Measurements from ENCODE around the gene PCDHGB7. TPM values are rescaled to one million over a fixed set of nuclear protein-coding genes. Genes with fewer than 3 reads are reported as not detected.
"Not testable (repeated sequence)": the region's sequence is repeated elsewhere in the genome, so short reads cannot be mapped to it uniquely, and the experiment has no call there.

Gene PCDHGB7
- total RNA-seq, 1 experiment from 2014 or later = 10.5 TPM

DNA sequence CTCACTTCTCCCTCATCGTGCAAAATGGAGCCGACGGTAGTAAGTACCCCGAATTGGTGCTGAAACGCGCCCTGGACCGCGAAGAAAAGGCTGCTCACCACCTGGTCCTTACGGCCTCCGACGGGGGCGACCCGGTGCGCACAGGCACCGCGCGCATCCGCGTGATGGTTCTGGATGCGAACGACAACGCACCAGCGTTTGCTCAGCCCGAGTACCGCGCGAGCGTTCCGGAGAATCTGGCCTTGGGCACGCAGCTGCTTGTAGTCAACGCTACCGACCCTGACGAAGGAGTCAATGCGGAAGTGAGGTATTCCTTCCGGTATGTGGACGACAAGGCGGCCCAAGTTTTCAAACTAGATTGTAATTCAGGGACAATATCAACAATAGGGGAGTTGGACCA is 13.8 kb downstream of the PCDHGB7 start:
- Mint-ChIP-seq H3K27ac (no peak overlapping the region), H3K36me3 (peaks cover 66% of the 10 kb centered on the region), H3K27me3 (ENCODE audit: low read depth) (no peaks in the 10 kb centered on the region), H3K4me3 (no peak overlapping the region), H3K9me3 (peaks cover 56% of the 10 kb centered on the region), H3K4me1 (no peaks in the 10 kb centered on the region)
- ChIA-PET POLR2A (no interaction called here), CTCF (interaction anchor here (0.9 to 2.7 kb wide), 18 partner anchors 9 to 197 kb away, joined by 3 to 28 read pairs (median 8); partner anchors contain the start of genes PCDHGA10, PCDHGA11, PCDHGA2 and PCDHGA4)
- no peak for DNase-seq (ENCODE audit: low spot score)
- TF ChIP-seq, protein P1, sequence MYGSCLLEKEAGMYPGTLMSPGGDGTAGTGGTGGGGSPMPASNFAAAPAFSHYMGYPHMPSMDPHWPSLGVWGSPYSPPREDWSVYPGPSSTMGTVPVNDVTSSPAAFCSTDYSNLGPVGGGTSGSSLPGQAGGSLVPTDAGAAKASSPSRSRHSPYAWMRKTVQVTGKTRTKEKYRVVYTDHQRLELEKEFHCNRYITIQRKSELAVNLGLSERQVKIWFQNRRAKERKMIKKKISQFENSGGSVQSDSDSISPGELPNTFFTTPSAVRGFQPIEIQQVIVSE (CRISPR knock-in tag; IDR thresholded peaks at IDR 0.05; ENCODE audit: borderline replicate concordance) = no peak
- TF ChIP-seq ZNF423 (CRISPR knock-in tag; IDR thresholded peaks at IDR 0.05) (no peak), TEAD4 (CRISPR knock-in tag; IDR thresholded peaks at IDR 0.05) (no peak)
- TF ChIP-seq, protein P2, sequence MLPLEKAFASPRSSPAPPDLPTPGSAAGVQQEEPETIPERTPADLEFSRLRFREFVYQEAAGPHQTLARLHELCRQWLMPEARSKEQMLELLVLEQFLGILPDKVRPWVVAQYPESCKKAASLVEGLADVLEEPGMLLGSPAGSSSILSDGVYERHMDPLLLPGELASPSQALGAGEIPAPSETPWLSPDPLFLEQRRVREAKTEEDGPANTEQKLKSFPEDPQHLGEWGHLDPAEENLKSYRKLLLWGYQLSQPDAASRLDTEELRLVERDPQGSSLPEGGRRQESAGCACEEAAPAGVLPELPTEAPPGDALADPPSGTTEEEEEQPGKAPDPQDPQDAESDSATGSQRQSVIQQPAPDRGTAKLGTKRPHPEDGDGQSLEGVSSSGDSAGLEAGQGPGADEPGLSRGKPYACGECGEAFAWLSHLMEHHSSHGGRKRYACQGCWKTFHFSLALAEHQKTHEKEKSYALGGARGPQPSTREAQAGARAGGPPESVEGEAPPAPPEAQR (CRISPR knock-in tag; IDR thresholded peaks at IDR 0.05) = no peak
- TF ChIP-seq, protein P3, sequence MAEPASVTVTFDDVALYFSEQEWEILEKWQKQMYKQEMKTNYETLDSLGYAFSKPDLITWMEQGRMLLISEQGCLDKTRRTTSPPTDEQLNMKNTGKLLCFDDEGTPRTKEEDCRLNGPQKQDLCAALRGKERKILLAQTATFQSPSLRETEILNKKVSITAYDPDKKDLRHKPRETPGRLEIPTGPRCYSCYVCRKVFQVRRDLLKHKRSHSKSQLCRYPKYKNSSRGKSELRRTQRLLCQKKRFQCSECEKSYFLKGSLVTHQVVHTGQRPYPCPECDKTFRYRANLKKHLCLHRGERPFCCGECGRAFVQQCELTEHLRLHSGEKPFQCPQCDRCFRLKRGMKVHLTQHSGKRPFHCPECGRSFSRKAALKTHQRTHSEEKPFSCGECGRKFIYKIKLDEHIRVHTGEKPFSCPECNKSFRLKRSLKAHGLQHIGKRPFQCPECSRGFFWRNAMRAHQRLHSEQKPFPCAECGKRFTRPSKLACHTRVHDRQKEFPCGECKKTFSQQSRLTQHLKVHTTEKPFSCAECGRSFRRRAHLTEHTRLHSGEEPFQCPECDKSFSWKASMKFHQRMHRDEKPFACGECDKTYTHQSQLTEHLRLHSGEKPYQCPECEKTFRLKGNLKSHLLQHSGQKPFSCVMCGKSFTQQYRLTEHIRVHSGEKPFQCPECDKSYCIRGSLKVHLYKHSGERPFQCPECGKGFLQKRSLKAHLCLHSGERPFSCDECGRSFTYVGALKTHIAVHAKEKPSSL (CRISPR knock-in tag; conservative IDR thresholded peaks at IDR 0.05) = no peak
- TF ChIP-seq, protein P4, sequence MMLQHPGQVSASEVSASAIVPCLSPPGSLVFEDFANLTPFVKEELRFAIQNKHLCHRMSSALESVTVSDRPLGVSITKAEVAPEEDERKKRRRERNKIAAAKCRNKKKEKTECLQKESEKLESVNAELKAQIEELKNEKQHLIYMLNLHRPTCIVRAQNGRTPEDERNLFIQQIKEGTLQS (CRISPR knock-in tag; conservative IDR thresholded peaks at IDR 0.05) = no peak
- TF ChIP-seq, protein P5, sequence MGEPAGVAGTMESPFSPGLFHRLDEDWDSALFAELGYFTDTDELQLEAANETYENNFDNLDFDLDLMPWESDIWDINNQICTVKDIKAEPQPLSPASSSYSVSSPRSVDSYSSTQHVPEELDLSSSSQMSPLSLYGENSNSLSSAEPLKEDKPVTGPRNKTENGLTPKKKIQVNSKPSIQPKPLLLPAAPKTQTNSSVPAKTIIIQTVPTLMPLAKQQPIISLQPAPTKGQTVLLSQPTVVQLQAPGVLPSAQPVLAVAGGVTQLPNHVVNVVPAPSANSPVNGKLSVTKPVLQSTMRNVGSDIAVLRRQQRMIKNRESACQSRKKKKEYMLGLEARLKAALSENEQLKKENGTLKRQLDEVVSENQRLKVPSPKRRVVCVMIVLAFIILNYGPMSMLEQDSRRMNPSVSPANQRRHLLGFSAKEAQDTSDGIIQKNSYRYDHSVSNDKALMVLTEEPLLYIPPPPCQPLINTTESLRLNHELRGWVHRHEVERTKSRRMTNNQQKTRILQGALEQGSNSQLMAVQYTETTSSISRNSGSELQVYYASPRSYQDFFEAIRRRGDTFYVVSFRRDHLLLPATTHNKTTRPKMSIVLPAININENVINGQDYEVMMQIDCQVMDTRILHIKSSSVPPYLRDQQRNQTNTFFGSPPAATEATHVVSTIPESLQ (CRISPR knock-in tag; IDR thresholded peaks at IDR 0.05) = no peak
- no peak for ATAC-seq

DNA sequence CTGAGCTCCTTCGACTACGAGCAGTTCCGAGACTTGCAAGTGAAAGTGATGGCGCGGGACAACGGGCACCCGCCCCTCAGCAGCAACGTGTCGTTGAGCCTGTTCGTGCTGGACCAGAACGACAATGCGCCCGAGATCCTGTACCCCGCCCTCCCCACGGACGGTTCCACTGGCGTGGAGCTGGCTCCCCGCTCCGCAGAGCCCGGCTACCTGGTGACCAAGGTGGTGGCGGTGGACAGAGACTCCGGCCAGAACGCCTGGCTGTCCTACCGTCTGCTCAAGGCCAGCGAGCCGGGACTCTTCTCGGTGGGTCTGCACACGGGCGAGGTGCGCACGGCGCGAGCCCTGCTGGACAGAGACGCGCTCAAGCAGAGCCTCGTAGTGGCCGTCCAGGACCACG is 14.8 kb downstream of the PCDHGB7 start:
- H3K9me3 Mint-ChIP-seq = peaks cover 50% of the 10 kb centered on the region
- CTCF ChIA-PET = interaction anchor here (1.1 to 2.7 kb wide), 3 partner anchors 12 to 125 kb away, joined by 3 to 28 read pairs (median 3); partner anchors contain the start of gene PCDHGA11
- H3K27me3 Mint-ChIP-seq (ENCODE audit: low read depth); H3K4me3 Mint-ChIP-seq; ATAC-seq; H3K27ac Mint-ChIP-seq; H3K4me1 Mint-ChIP-seq; DNase-seq (ENCODE audit: low spot score); POLR2A ChIA-PET: not testable (repeated sequence)
- peaks cover 55% of the 10 kb centered on the region for H3K36me3 Mint-ChIP-seq

DNA sequence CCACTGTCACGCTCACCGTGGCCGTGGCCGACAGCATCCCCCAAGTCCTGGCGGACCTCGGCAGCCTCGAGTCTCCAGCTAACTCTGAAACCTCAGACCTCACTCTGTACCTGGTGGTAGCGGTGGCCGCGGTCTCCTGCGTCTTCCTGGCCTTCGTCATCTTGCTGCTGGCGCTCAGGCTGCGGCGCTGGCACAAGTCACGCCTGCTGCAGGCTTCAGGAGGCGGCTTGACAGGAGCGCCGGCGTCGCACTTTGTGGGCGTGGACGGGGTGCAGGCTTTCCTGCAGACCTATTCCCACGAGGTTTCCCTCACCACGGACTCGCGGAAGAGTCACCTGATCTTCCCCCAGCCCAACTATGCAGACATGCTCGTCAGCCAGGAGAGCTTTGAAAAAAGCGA is 15.2 kb downstream of the PCDHGB7 start:
- H3K27me3 Mint-ChIP-seq (ENCODE audit: low read depth); DNase-seq (ENCODE audit: low spot score); POLR2A ChIA-PET; H3K4me3 Mint-ChIP-seq; H3K27ac Mint-ChIP-seq; ATAC-seq; H3K4me1 Mint-ChIP-seq: not testable (repeated sequence)
- Mint-ChIP-seq H3K9me3 (peaks cover 50% of the 10 kb centered on the region), H3K36me3 (peaks cover 51% of the 10 kb centered on the region)
- CTCF ChIA-PET = interaction anchor here (0.8 kb wide), 1 partner anchor 11 kb away, joined by 3 read pairs; the partner anchor contains the start of gene PCDHGA11

DNA sequence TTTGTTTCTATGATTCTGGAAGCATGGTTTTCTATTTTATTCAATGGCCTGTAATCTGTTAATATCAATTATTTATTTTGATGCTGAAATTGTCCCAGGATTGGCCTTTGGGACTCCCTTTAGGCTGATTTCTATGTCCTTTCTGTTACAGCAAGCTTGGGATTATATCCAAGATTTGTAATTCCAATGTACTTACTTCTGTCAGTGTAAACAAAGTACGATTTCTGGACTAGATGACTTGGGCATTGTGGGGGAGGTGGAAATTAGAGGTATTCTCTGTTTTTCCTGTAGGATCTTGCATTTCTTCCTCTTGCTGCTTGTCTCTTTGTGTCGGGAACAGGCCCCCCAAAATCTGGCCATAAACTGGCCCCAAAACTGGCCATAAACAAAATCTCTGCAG is 16.5 kb downstream of the PCDHGB7 start:
- DNase-seq (ENCODE audit: low spot score) (no peak), ATAC-seq (no peak)
- no peaks in the 10 kb centered on the region for H3K27me3 Mint-ChIP-seq (ENCODE audit: low read depth)
- H3K4me1 Mint-ChIP-seq = peaks cover under 1% of the 10 kb centered on the region
- H3K4me3 Mint-ChIP-seq = no peak overlapping the region
- peaks cover 44% of the 10 kb centered on the region for H3K9me3 Mint-ChIP-seq
- H3K36me3 Mint-ChIP-seq = peaks cover 40% of the 10 kb centered on the region
- no peak overlapping the region for H3K27ac Mint-ChIP-seq
- ChIA-PET POLR2A (no interaction called here), CTCF (no interaction called here)
- TF ChIP-seq, protein P6, sequence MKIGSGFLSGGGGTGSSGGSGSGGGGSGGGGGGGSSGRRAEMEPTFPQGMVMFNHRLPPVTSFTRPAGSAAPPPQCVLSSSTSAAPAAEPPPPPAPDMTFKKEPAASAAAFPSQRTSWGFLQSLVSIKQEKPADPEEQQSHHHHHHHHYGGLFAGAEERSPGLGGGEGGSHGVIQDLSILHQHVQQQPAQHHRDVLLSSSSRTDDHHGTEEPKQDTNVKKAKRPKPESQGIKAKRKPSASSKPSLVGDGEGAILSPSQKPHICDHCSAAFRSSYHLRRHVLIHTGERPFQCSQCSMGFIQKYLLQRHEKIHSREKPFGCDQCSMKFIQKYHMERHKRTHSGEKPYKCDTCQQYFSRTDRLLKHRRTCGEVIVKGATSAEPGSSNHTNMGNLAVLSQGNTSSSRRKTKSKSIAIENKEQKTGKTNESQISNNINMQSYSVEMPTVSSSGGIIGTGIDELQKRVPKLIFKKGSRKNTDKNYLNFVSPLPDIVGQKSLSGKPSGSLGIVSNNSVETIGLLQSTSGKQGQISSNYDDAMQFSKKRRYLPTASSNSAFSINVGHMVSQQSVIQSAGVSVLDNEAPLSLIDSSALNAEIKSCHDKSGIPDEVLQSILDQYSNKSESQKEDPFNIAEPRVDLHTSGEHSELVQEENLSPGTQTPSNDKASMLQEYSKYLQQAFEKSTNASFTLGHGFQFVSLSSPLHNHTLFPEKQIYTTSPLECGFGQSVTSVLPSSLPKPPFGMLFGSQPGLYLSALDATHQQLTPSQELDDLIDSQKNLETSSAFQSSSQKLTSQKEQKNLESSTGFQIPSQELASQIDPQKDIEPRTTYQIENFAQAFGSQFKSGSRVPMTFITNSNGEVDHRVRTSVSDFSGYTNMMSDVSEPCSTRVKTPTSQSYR (CRISPR knock-in tag; IDR thresholded peaks at IDR 0.05) = no peak
- TF ChIP-seq FOXK1 (CRISPR knock-in tag; IDR thresholded peaks at IDR 0.05) = no peak
- TF ChIP-seq CREB1 (CRISPR knock-in tag; IDR thresholded peaks at IDR 0.05) = no peak
- no peak for TF ChIP-seq GTF2I (CRISPR knock-in tag; conservative IDR thresholded peaks at IDR 0.05)
- TF ChIP-seq FOXJ3 (CRISPR knock-in tag; IDR thresholded peaks at IDR 0.05; ENCODE audit: borderline replicate concordance) = no peak
- TF ChIP-seq MYBL2 (CRISPR knock-in tag; IDR thresholded peaks at IDR 0.05) = no peak
- TF ChIP-seq, protein P7, sequence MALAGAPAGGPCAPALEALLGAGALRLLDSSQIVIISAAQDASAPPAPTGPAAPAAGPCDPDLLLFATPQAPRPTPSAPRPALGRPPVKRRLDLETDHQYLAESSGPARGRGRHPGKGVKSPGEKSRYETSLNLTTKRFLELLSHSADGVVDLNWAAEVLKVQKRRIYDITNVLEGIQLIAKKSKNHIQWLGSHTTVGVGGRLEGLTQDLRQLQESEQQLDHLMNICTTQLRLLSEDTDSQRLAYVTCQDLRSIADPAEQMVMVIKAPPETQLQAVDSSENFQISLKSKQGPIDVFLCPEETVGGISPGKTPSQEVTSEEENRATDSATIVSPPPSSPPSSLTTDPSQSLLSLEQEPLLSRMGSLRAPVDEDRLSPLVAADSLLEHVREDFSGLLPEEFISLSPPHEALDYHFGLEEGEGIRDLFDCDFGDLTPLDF (CRISPR knock-in tag; IDR thresholded peaks at IDR 0.05) = no peak

Measured in WTC11 (cell line).